Measurements from ENCODE around the gene UBE2E3.
A peak's percentile ranks its signal among the peaks of the same experiment; 100 is the strongest.

The UBE2E3 gene

DNA sequence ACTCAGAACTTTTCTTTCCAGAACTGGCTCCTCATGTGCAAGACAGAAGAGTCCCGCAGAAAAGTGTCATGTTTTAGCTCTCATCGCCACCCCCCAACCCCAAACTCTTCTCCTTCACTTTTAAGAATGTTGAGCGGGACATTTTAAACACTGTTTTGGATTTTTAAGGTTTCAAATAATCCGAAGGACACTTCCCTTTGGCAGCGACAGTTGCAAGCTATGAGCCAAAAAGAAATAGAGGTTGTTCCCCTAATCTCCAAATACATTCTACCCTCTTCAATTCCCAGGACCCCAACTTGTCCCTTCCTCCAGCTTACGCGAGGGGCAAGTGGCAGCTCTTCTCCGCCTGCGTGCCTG is 678 bp upstream of the UBE2E3 start:
- no peak for DNase-seq

DNA sequence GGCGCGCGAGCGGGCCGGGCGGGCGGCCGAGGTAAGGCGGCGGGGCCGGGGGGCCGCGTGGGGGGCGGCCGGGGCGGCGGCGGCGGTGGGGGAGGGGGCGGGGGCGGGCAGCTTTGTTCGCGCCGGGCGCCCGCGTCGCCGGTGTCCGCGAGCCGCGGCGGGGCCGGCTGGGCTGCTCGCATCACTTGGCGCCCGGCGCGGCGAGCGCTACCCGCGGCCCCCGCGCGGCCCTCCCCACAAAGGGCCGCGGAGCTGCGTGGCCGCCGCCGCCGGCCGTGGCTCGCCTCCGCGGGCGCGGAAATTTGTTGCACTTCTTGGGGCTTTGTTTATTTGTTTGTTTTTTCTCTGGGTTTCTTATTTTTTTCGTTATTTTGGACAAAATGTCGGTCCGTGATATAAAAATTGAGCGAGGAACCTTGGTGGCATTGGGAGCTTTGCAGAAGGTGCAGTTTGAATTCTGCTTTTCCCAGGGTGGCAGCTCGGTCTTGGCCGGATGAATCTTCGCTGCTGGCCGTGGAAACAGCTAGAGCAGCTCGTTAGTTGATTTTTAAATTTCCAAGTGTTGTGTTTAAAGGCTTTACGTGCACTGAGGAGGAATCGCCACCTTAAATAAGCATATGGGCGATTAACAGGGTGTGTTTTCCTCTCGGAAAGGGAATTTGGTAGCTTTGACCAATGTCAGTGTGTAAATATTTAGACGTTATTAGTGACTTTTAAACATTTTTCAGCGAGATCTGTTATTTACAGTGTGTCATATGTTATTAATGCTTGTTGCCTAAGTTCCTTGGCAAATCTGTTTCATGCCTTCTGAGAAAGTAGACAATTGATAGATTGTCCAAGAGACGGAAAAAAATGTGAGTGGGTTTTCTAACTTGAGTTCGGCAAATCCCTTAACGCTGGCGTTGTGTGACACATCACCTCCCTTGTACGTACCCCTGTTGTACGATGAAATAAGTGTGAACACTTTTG is 822 bp downstream of the UBE2E3 start:
- DNase-seq: peak; percentile 37

DNA sequence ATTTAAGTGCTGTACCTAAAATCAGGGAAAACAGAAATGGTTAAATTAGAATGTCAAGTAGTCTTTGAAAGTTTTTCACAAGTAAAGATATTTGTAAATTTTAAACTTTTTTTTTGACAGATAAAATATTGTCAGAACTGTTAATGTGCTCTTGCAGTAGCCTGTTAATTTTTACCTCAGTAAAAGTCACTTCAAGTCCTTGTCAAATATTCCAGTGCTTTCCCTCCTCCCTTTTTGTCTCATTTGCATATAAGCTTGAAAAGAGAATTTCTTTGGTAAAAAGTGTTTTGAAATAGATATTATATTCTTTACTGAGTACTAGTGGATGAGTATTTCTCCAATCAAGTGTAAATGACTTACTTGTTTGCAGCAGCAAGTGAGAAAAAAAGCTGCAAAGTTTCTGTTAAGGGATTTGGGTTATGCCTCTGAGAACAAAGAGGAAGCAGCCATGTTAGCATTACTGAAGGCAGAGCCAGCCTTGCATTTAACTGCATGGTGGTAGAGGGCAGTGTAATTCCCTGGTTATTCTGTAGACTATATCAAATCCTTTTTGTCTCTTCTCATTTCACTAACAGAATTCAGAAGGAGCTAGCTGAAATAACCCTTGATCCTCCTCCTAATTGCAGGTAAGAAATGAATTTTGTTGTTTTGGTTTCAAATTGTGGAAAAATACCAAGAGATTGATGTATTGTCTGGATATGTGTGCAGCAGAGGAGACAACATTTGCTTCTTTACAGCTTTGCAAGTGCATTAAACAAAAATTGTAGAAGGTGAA is 3.2 kb downstream of the UBE2E3 start:
- peak; percentile 37 for DNase-seq

DNA sequence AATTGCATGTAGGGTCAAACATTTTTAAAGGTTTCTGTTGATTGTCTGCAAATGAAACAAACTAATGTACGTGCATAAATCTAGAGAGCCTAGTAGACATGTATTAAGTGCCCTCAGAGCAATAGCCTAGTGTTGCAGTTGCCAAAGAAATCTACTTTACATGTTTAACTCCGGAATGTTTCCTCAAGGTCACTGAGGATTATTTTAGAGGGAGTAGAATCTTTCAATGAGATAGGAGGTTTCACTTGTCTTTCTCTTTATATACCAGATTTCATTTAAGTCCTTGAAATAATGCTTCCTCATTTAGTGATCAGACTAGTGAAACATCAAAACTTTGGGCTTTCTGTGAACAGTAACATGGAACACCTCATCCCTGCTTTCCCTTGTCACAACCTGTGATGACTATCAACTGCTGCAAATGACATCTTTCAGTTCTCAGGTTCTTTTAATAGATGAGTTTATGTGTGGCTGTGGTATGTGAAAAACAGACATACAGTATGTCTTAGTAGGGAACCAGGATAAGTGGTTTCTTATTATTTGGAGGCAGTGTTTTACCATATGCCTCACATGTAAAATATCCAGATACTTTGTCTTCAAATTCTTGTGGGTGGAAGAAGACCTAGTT is 5.5 kb downstream of the UBE2E3 start:
- no peak for DNase-seq

DNA sequence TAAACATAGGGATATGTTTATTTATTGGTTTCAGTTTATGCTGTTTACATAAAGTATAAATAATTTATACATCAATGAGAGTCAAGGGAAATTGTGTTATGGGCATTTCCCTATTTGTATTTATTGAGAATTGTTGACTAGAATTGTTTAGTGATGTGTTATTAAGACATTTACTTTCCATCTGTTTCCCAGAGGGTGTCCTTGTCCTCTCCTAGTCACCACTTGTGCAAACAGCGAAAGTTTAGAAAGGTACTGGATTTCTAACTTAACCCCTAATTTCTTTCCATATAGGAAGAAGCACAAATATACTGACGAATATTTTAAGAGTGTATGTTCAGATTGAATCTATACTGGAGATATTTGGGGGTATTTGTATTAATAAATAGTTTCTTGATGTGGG is 6.7 kb downstream of the UBE2E3 start:
- DNase-seq: no peak

DNA sequence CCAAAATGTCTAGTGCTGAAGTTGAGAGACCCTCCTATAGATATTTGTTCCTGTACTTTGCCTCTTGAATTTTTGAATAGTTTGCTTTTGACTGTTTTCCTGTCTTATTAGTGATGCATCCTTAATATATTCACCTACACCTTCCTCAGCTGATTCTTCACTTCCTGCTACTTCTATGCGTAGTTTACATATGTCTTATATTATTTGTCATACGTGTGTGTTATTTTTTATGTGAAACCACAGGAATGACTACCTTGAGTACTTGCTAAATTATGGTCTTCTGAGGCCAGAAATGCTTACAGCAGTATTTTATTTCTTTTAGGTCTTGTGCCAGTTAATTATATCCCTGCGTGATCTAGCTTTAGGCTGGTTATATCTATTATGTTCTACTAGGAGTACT is 9.9 kb downstream of the UBE2E3 start:
- no peak for DNase-seq

DNA sequence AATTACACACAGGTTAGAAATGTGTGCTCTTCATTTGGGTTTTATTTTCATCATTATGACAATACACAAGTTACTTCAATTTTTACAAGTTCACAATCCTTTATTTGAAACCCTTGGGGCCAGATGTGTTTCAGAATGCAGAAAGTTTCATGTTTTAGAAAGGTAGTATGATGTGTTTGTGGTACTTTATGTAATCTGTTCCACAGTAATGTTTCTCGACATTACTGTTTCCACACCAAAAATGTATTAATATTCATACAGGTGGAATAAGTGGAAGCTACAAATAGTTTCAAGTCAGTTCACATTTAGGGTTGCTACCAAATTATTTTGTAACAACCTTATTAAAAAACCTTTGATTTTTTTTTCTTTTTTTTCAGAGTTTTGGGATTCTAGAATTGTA is 10.4 kb downstream of the UBE2E3 start:
- no peak for DNase-seq

DNA sequence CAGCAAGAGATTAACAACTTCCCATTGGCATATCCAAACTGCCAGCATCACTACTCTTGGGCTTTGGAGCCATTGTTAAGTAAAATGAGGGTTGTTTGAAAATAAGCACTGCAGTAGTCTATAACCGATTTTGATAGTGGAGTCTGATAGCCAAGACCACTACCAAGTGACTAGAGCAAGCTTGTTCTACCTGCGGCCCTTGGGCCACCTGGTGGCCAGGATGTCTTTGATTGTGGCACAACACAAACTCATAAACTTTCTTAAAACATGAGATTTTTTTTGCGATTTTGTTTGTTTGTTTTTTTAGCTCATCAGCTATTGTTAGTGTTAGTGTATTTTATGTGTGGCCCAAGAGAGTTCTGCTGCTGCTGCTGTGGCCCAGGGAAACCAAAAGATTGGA is 11.0 kb downstream of the UBE2E3 start:
- DNase-seq: no peak

DNA sequence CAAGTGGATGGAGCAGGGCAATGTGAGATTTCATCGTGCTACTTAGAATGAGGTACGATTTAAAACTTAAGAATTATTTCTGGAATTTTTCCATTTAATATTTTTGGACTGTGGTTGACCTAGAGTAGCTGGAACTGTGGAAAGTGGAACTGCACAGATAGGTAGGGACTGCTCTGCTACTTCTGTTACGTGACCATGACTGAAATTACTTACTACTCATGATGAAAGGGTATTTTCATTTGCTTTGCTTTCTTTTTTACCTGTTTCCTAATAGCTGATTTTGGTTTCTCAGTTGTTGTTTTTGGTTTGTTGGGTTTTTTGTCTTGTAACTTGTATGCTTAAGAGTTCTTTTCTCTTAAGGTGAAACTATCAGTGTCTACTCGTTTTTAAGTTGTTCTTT is 11.4 kb downstream of the UBE2E3 start:
- DNase-seq: no peak

DNA sequence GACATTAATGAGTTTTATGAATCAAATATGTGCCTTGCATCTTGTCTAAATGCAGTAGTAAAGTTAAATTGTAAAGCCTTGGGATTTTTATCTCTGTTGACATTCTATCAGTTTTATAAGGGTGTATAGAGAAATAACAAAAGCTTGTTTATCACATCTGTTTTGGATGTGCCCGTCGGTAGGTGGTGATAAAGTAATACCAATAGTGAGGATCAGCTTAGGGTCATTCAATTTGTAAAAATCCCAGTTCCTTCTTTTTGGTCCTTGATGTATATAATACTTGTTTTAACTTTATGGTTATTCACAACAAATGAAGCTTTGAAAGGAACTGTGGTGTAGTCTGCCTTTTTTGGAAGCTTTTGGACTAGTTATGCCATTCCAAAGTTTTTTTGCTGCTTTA is 12.6 kb downstream of the UBE2E3 start:
- DNase-seq: no peak

DNA sequence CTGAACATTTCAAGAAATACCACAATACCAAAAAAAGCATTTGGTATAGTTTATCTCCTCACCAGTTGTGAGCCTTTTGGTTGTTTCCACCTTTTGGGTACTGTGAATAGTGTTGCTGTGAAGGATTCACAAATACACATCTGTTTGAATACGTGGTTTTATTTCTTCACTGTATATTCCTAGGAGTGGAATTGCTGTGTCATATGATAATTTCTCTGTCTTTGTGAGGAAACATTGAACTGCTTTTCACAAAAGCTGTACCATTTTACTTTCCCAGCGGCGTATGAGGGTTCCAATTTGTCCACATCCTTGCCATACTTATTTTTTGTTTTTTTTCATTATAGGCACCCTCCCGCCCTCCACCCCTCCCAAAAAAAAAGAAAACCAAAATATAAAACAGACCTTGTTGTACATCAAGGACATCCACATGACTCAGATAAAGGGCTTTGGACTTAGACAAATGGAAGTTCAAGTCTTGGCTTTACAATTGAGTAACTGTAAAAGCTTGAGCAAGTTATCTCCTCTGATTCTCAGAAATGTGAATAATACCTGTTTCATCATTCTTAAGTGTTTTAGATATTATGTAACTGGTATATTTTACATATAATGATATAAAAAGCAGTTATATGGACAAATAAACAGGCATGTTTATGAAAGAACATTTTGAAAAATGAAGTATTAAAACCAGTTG is 19.0 kb downstream of the UBE2E3 start:
- no peak for DNase-seq

DNA sequence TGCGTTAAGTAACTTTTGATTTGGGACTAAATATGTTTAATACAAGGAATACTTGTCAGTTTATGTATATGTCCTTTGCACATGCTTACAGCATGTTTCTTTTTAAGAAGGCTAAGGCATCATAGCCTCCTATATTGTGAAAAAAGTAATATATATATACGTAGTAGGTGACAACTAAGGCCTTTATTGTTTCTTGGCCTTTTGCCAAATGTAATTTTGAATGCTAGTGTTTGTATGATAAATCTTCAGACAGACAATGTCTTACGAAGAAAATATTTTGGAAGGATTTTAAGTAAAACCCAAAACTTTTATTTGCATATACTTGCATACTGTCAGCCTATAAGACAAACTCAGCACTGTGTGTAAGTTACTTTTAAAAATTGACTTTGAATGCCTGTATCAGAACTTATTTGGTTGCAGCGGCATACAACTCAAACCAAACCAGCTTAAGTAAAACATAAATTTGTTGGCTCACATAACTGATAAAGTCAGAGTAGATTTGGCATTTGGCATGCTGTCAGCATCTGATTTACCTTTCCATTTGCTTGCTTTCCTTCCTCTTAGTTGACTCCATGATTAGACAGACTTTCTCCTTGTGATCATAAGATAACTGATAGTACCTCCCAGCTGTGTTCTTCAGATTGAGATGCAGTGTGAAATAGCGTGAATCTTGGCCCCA is 24.4 kb downstream of the UBE2E3 start:
- no peak for DNase-seq

DNA sequence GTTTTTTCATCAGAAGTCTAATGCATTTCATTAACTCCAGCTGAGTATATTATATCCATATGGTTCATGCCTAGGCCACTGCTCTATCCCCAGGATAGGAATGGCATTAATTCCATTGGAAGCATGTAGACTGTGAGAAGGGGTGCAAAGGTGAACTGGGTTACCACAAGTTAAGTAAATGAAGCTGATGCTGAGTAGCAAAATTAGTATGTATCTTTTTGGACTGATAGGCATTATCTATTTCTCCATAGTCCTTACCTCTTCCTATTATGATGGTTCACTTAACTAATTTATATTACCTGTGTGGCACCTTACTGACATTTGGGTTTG is 24.9 kb downstream of the UBE2E3 start:
- no peak for DNase-seq

DNA sequence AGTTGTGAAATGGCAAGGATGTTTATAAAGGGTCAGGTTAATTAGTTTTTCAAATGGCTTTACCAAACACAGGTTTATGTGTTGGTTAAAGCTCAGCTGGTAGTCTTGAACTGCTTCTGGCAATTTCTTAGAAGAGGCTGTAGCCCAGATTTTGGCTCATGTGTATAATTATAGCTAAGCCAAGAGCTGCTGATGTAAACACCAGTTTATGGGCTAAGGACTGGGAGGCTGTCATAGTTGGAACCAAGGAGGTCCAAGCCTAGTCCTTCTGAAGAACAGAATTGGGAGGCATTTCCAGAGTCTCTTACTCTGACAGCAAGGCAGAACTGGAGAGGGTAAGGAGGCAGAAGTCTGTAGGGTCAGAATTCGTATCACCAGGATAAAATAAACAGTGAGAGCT is 25.4 kb downstream of the UBE2E3 start:
- no peak for DNase-seq

DNA sequence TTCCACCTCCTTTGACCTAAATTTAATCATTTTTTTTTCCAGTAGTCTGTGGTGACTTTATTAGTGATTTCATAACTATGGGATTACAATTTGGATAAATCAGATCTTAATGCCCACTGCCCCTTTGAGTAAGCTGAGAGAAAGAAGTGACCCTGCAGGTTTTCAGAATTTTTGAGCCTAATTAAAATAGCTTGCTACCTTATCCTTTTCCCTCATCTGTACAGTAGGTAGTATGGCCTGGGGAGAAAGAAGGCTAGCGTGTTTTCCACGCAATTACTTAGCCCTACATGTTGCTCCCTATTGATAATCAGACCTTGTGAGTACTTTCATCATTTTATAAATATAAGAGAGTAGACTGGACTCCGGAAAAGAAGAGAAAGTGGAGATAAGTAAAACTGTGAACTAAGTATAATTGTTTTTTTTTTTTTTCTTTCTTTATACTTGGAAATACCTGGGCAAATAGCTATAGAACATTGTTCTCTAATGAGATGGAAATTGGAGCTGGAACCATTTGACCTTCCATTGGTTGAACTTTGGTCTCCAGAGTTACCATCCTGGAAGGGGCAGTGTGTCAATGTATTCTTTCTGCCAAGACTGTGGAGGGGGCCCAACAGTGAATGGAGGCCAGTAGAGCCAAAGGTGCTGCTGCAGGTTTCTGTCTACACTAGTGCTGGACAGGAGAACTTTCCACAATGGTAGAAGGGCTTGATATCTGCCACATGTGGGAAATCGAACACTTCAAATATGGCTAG is 26.9 kb downstream of the UBE2E3 start:
- no peak for DNase-seq

DNA sequence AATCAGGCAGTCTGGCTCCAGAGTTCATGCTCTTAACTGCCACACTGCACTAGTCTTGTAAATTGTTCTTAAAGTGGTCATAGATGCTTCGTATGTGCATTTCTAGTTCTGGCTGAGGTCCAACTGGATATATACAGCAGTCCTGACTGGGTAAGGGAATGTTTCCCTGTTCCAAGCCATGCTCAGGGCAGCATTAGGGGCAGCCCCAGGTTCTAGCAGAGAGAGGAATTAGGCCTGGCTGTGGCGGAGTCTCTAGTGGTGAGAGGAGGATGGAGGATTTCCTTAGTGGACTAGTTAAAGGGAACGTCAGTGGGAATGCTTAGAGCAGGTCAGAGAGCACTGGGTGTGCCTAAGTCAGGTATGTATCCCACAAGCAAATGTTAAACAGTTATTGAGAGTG is 28.0 kb downstream of the UBE2E3 start:
- no peak for DNase-seq

DNA sequence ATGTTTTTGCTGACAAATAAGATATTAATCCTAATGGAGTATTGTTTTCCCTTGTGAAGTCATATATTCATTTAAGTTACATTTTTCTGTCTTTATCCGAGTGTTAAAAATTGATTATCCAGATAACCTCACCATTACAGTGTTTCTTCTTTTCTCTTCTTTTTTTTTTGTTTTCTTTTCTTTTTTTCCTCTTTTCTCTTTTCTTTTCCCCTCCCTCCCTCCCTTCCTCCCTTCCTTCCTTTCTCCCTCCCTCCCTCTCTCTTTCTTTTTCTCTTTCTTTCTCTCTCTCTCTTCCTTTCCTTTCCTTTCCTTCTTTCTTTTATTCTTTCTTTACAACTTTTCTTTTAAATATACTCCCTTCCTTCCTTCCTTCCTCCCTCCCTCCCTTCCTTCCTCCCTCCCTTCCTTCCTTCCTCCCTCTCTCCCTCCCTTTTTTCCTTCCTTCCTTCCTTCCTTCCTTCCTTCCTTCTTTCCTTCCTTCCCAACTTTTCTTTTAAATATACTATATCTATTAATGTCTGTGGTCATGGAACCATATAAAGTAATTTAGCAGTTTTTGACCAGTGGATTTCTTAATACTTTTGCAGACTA is 40.9 kb downstream of the UBE2E3 start:
- DNase-seq: no peak

DNA sequence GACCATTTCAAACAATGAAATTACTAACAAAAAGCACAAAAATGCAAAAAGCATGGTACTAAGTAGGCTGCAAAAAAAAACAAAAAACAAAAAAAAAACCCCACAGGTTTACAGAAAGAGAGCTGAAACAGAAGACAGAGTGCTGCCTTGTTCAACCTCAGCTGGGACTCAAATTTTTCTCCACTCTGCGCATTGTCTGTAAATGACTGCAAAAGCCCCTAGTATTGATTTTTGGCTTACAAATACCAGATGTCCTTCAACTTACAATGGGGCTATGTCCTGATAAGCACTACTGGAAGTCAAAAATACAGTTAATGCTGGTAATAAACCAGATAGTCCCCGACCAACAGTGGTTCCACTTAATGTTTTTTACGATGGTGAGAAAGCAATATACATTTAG is 42.2 kb downstream of the UBE2E3 start:
- DNase-seq: no peak

DNA sequence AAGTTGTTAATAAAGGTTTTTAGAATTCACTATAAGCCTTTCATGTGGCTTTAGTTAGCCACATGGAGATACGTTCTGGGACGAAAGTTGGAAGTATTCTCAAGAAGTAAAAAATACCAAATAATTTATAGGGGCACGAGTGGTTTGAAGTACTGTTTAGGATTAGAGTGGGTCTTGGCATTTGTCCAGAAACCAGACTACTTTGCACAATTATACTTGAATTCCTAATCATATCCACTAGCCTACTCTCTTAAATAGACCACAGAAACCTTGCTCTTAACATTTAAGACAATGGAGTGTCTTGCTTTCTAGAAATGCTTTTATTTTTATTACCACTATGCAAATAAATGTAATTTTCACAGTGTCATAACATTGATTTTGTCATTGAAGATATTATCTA is 44.6 kb downstream of the UBE2E3 start:
- DNase-seq: peak; percentile 9

DNA sequence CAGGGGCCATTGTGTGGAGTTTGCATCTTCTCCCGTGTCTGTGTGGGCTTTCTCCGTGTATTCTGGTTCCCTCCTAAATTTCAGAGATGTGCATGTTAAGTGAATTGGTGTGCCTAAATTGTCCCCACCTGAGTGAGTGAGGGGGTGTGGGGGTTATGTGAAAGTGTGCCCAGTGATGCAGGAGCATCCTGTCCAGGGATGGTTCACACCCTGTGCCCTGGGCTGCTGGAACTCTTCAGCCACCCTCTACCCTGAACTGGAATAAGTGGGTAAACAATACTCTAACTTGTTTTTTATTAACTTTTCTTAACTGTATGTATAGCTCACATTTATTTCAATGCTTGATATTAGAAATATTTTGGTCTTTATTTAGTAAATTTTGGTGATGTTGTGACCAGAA is 56.0 kb downstream of the UBE2E3 start:
- no peak for DNase-seq

DNA sequence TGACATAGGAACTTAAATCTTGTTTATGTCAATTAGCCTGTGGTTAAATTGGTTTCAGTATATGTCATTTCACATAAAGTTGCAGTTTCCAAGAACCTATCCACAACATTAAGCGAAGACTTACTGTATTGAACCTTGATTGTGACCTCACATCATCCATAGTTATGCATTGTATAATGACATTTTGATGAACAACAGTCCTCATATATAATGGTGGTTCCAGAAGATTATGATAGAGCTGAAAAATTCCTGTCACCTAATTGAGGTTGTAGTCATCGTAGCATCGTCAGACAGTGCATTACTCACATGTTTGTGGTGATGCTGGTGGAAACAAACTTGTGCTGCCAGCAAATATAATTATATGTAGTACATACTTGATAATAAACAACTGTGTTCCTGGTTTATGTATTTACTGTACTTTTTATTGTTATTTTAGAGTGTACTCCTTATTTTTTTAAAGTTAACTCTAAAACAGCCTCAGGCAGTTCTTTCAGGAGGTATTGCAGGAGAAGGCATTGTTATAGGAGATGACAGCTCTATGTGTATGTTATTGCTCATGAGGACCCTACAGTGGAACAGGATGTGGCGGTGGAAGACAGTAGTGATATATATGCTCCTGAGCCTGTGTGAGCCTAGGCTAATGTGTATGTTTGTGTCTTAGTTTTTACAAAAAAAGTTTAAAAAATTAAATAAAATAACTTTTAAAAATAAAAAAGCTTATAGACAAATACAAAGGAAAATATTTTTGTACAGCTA is 56.6 kb downstream of the UBE2E3 start:
- DNase-seq: no peak
